HepG2 (cell line): Measurements from ENCODE around the gene TNFAIP1. TPM values are rescaled to one million over a fixed set of nuclear protein-coding genes. Genes with fewer than 3 reads are reported as not detected.
A peak's percentile ranks its signal among the peaks of the same experiment; 100 is the strongest.

Experiments used
- ASH2L ChIP-seq: fragments of 300-600, 200-600 bp; sonication (generic); IDR thresholded peaks from 2 replicates; pipeline ENCODE4 v1.7.0; 2017; ENCODE audit warnings: low read depth, mild to moderate bottlenecking, moderate library complexity, mixed read lengths, low read length; ENCODE audit not compliant: insufficient read length
- ELF4 ChIP-seq: sonication (generic); formaldehyde crosslinking; IDR thresholded peaks from 2 replicates; pipeline ENCODE4 v1.5.0; 2020; ENCODE audit warnings: missing genetic modification reagents, mild to moderate bottlenecking, moderate library complexity, borderline replicate concordance
- ERF ChIP-seq: IDR thresholded peaks from 2 replicates; pipeline ENCODE4 v1.6.1; 2018; ENCODE audit warnings: missing biosample characterization, missing genetic modification reagents
- GATA4 ChIP-seq: sonication (generic); IDR thresholded peaks from 2 replicates; pipeline ENCODE4 v1.6.1; 2016; ENCODE audit warnings: antibody characterized with exemption, low read depth, borderline replicate concordance
- ISX ChIP-seq: sonication (generic); formaldehyde crosslinking; conservative IDR thresholded peaks from 2 replicates; pipeline ENCODE4 v1.5.0; 2020; ENCODE audit warnings: missing genetic modification reagents
- KDM2A ChIP-seq: sonication (generic); formaldehyde crosslinking; IDR thresholded peaks from 2 replicates; pipeline ENCODE4 v1.4.0; 2020; ENCODE audit warnings: low read depth, missing genetic modification reagents, borderline replicate concordance
- MTA1 ChIP-seq: sonication (generic); formaldehyde crosslinking; IDR thresholded peaks from 2 replicates; pipeline ENCODE4 v1.4.0; 2020; ENCODE audit warnings: missing genetic modification reagents, mild to moderate bottlenecking, borderline replicate concordance
- NCOR1 ChIP-seq: fragments of 200-600 bp; sonication (generic); IDR thresholded peaks from 2 replicates; pipeline ENCODE4 v1.7.0; 2017; ENCODE audit warnings: antibody characterized with exemption, low read length, borderline replicate concordance
- PAF1 ChIP-seq: IDR thresholded peaks from 2 replicates; pipeline ENCODE4 v1.6.1; 2016; ENCODE audit warnings: missing genetic modification reagents, missing compliant biosample characterization
- RARG ChIP-seq: sonication (generic); formaldehyde crosslinking; IDR thresholded peaks from 2 replicates; pipeline ENCODE4 v1.4.0; 2020; ENCODE audit warnings: low read depth, mild to moderate bottlenecking, missing genetic modification reagents
- STAG1 ChIP-seq: sonication (generic); formaldehyde crosslinking; IDR thresholded peaks from 2 replicates; pipeline ENCODE4 v1.4.0; 2020; ENCODE audit warnings: missing genetic modification reagents
- WIZ ChIP-seq: sonication (generic); formaldehyde crosslinking; IDR thresholded peaks from 2 replicates; pipeline ENCODE4 v1.5.1; 2020; ENCODE audit warnings: mild to moderate bottlenecking, missing genetic modification reagents
- YEATS4 ChIP-seq: sonication (generic); formaldehyde crosslinking; IDR thresholded peaks from 2 replicates; pipeline ENCODE4 v1.4.0; 2020; ENCODE audit warnings: missing genetic modification reagents, borderline replicate concordance
- ZNF205 ChIP-seq: IDR thresholded peaks from 2 replicates; pipeline ENCODE4 v1.6.1; 2018; ENCODE audit warnings: missing biosample characterization, missing genetic modification reagents
- ZNF253 ChIP-seq: sonication (generic); formaldehyde crosslinking; IDR thresholded peaks from 2 replicates; pipeline ENCODE4 v1.8.0; 2022; ENCODE audit warnings: mild to moderate bottlenecking, missing genetic modification reagents, borderline replicate concordance
- ZNF274 ChIP-seq: sonication (generic); formaldehyde crosslinking; IDR thresholded peaks from 2 replicates; pipeline ENCODE4 v1.5.1; 2020; ENCODE audit warnings: mild to moderate bottlenecking, missing genetic modification reagents
- polyA plus RNA-seq, 8 experiments: library from polyadenylated mRNA; depleted of rRNA in 3 of 8; stranded (reverse) in 7 of 8; unstranded in 1 of 8; fragments of >200 nt; fragmentation: Illumina TruSeq in 4 of 8; extraction: Trizol in 4 of 8; gene quantifications; 2 replicates each; pipeline versions ENCODE4 v1.2.1 to v1.2.3, GENCODE V29; 2011 to 2016; ENCODE audit warnings: low read depth in 4 of 8, missing spikeins in 1 of 8, mixed read lengths in 1 of 8; ENCODE audit not compliant: insufficient read depth in 1 of 8
- total RNA-seq, 5 experiments: library from RNA; depleted of rRNA; stranded (reverse); fragments of >200 nt; fragmentation: Illumina TruSeq; extraction: Trizol; gene quantifications; 2 replicates each; pipeline ENCODE4 v1.2.3, GENCODE V29; 2016; ENCODE audit warnings: low read depth in 1 of 5
- TF ChIP-seq, protein P1 (sequence below): sonication (generic); formaldehyde crosslinking; IDR thresholded peaks from 2 replicates; pipeline ENCODE4 v1.4.0; 2020; ENCODE audit warnings: missing genetic modification reagents; ENCODE audit errors: not compliant biosample characterization
- TF ChIP-seq, protein P2 (sequence below): sonication (generic); formaldehyde crosslinking; IDR thresholded peaks from 2 replicates; pipeline ENCODE4 v1.5.1; 2020; ENCODE audit warnings: mild to moderate bottlenecking, missing genetic modification reagents
- TF ChIP-seq, protein P3 (sequence below): sonication (generic); IDR thresholded peaks from 2 replicates; pipeline ENCODE4 v1.6.1; 2016; ENCODE audit warnings: low read depth, borderline replicate concordance
- TF ChIP-seq, protein P4 (sequence below): IDR thresholded peaks from 2 replicates; pipeline ENCODE4 v1.6.1; 2016; ENCODE audit warnings: mild to moderate bottlenecking, missing biosample characterization, missing genetic modification reagents

Gene TNFAIP1
- total and polyA plus RNA-seq, 2 of the 13 experiments (the other 11 are each of a cell fraction or from before 2014, with no cell fraction given): 17.5 to 40.6 TPM

DNA sequence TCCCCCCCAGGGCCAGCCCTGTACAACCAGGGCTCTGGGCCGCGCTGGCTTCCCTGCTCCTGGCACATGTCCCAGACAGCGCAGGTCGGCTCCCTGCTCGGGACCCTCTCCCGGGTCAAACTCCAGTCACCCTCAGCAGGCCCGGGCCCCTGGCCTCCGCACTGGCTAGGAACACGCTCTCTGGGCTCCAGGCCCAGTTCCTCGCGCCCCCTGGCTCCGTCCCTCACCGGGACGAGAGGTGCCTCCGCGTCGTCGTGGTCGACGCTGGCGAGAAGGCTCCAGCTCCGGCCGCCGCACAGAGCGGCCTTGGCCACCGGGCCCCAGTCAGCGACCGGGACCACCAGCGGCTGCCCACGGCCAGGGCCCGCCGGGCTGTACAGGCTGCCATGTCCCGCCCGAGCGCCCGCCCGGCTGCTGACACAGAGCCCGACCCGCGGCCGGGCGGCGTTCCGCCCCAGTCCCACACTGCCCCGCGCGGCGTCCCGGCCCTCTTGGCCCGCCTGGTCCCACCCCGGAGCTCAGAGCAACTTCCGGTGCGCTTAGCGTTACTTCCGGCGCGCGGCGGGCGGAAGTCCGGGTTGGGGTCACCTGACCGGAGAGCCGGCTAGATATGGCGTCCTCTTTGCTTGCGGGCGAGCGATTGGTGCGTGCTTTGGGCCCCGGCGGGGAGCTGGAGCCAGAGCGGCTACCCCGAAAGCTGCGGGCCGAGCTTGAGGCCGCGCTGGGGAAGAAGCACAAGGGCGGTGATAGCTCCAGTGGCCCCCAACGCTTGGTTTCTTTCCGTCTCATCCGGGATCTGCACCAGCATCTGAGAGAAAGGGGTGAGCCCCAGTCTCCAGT is 21.7 kb downstream of the TNFAIP1 start, which contains the start of gene POLDIP2 (continued):
- TF ChIP-seq STAG1 (CRISPR knock-in tag) (no peak), ERF (peak; percentile 82), YEATS4 (peak; percentile 89), WIZ (CRISPR knock-in tag) (no peak), GATA4 (0 out of 2 replicates have a peak, but pooled peaks have one; percentile 54), ISX (CRISPR knock-in tag) (0 out of 2 replicates have a peak, but pooled peaks have one; percentile 45), PAF1 (CRISPR knock-in tag) (no peak), ZNF253 (CRISPR knock-in tag) (no peak), MTA1 (CRISPR knock-in tag) (no peak), ASH2L (peak; percentile 70), ZNF205 (peak; percentile 84), KDM2A (CRISPR knock-in tag) (peak; percentile 92), RARG (CRISPR knock-in tag) (no peak), NCOR1 (no peak; the same call in 1 of the 2 replicates), ELF4 (peak; percentile 65; the same call in 1 of the 2 replicates), ZNF274 (CRISPR knock-in tag) (no peak)
- TF ChIP-seq, protein P1, sequence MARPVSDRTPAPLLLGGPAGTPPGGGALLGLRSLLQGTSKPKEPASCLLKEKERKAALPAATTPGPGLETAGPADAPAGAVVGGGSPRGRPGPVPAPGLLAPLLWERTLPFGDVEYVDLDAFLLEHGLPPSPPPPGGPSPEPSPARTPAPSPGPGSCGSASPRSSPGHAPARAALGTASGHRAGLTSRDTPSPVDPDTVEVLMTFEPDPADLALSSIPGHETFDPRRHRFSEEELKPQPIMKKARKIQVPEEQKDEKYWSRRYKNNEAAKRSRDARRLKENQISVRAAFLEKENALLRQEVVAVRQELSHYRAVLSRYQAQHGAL (CRISPR knock-in tag): peak; percentile 67
- TF ChIP-seq, protein P2, sequence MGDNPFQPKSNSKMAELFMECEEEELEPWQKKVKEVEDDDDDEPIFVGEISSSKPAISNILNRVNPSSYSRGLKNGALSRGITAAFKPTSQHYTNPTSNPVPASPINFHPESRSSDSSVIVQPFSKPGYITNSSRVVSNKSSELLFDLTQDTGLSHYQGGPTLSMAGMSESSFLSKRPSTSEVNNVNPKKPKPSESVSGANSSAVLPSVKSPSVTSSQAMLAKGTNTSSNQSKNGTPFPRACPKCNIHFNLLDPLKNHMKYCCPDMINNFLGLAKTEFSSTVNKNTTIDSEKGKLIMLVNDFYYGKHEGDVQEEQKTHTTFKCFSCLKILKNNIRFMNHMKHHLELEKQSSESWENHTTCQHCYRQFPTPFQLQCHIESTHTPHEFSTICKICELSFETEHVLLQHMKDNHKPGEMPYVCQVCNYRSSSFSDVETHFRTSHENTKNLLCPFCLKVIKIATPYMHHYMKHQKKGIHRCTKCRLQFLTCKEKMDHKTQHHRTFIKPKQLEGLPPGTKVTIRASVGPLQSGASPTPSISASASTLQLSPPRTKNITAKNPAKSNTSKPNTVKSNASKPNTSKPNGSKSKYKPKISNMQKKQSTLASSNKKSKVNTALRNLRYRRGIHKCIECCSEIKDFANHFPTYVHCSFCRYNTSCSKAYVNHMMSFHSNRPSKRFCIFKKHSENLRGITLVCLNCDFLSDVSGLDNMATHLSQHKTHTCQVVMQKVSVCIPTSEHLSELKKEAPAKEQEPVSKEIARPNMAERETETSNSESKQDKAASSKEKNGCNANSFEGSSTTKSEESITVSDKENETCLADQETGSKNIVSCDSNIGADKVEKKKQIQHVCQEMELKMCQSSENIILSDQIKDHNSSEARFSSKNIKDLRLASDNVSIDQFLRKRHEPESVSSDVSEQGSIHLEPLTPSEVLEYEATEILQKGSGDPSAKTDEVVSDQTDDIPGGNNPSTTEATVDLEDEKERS (CRISPR knock-in tag): no peak
- TF ChIP-seq, protein P3, sequence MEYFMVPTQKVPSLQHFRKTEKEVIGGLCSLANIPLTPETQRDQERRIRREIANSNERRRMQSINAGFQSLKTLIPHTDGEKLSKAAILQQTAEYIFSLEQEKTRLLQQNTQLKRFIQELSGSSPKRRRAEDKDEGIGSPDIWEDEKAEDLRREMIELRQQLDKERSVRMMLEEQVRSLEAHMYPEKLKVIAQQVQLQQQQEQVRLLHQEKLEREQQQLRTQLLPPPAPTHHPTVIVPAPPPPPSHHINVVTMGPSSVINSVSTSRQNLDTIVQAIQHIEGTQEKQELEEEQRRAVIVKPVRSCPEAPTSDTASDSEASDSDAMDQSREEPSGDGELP: peak; percentile 51; the same call in 1 of the 2 replicates
- TF ChIP-seq, protein P4, sequence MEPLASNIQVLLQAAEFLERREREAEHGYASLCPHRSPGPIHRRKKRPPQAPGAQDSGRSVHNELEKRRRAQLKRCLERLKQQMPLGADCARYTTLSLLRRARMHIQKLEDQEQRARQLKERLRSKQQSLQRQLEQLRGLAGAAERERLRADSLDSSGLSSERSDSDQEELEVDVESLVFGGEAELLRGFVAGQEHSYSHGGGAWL (CRISPR knock-in tag): peak; percentile 88
